Liver (tissue), 9 donors: ENCODE measurements around the gene HUS1. TPM values are rescaled to one million over a fixed set of nuclear protein-coding genes. Genes with fewer than 3 reads are reported as not detected.

Experiments used
- DNase-seq: peaks from one replicate; pipeline ENCODE4 v3.0.0-alpha.2; 2017; ENCODE audit warnings: low spot score
- H3K27ac ChIP-seq, 2 donors: one replicate each; pipeline ENCODE4 v1.7.0; 2013; ENCODE audit warnings: inconsistent platforms in 2 of 2, low read length in 2 of 2, control low read depth in 1 of 2, low read depth in 1 of 2, mild to moderate bottlenecking in 1 of 2
- H3K27me3 ChIP-seq, 4 donors: one replicate each; pipeline versions ENCODE4 v1.6.1 to v1.7.0; 2013; ENCODE audit warnings: low read length in 3 of 4, inconsistent platforms in 1 of 4, mild to moderate bottlenecking in 1 of 4, moderate library complexity in 1 of 4; ENCODE audit not compliant: control insufficient read depth in 4 of 4, insufficient read depth in 4 of 4
- H3K36me3 ChIP-seq, 4 donors: one replicate each; pipeline versions ENCODE4 v1.6.1 to v1.7.0; 2013; ENCODE audit warnings: low read length in 3 of 4, mild to moderate bottlenecking in 3 of 4, low read depth in 1 of 4, moderate library complexity in 1 of 4; ENCODE audit not compliant: control insufficient read depth in 4 of 4, insufficient read depth in 3 of 4
- H3K4me1 ChIP-seq, 4 donors: one replicate each; pipeline versions ENCODE4 v1.6.1 to v1.7.0; 2013; ENCODE audit warnings: low read length in 3 of 4, mild to moderate bottlenecking in 3 of 4, moderate library complexity in 1 of 4; ENCODE audit not compliant: control insufficient read depth in 4 of 4, insufficient read depth in 4 of 4
- H3K4me3 ChIP-seq, 3 donors: one replicate each; pipeline versions ENCODE4 v1.6.1 to v1.7.0; 2013; ENCODE audit warnings: low read length in 3 of 3, control low read depth in 1 of 3, low read depth in 1 of 3, mild to moderate bottlenecking in 1 of 3
- H3K9ac ChIP-seq, 2 donors: one replicate each; pipeline ENCODE4 v1.7.0; 2013; ENCODE audit warnings: low read length in 2 of 2, mild to moderate bottlenecking in 2 of 2, moderate library complexity in 2 of 2, control low read depth in 1 of 2, low read depth in 1 of 2
- H3K9me3 ChIP-seq, 4 donors: one replicate each; pipeline versions ENCODE4 v1.6.1 to v1.7.0; 2013; ENCODE audit warnings: low read length in 3 of 4; ENCODE audit not compliant: control insufficient read depth in 4 of 4
- ATF3 ChIP-seq: IDR thresholded peaks from 2 replicates; pipeline ENCODE4 v1.6.1; 2016; ENCODE audit warnings: antibody characterized with exemption
- CTCF ChIP-seq: fragments of 150-350 bp; IDR thresholded peaks from 2 replicates; pipeline ENCODE4 v1.5.1; 2017; ENCODE audit warnings: improper control_type of control experiment, low read depth, low read length; ENCODE audit not compliant: missing input control
- EGR1 ChIP-seq, 2 donors: IDR thresholded peaks; 2 replicates each; pipeline ENCODE4 v1.6.1; 2016 to 2018; ENCODE audit warnings: antibody characterized with exemption in 2 of 2, low read depth in 2 of 2
- FOXA1 ChIP-seq: IDR thresholded peaks from 2 replicates; pipeline ENCODE4 v1.6.1; 2016; ENCODE audit warnings: antibody characterized with exemption
- FOXA2 ChIP-seq: IDR thresholded peaks from 2 replicates; pipeline ENCODE4 v1.6.1; 2016; ENCODE audit warnings: antibody characterized with exemption
- HNF4A ChIP-seq, 2 donors: conservative IDR thresholded peaks; 2 replicates each; pipeline ENCODE4 v1.6.1; 2016; ENCODE audit warnings: antibody characterized with exemption in 2 of 2, mild to moderate bottlenecking in 2 of 2
- HNF4G ChIP-seq: IDR thresholded peaks from 2 replicates; pipeline ENCODE4 v1.6.1; 2016; ENCODE audit warnings: antibody characterized with exemption
- JUND ChIP-seq, 2 donors: IDR thresholded peaks; 2 replicates each; pipeline ENCODE4 v1.6.1; 2016; ENCODE audit warnings: antibody characterized with exemption in 2 of 2
- MAX ChIP-seq: IDR thresholded peaks from 2 replicates; pipeline ENCODE4 v1.6.1; 2016; ENCODE audit warnings: antibody characterized with exemption
- NR2F2 ChIP-seq: IDR thresholded peaks from 2 replicates; pipeline ENCODE4 v1.6.1; 2016; ENCODE audit warnings: antibody characterized with exemption
- RAD21 ChIP-seq, 2 donors: IDR thresholded peaks; 2 replicates each; pipeline ENCODE4 v1.6.1; 2016; ENCODE audit warnings: antibody characterized with exemption in 2 of 2, mild to moderate bottlenecking in 2 of 2
- RXRA ChIP-seq, 2 donors: IDR thresholded peaks; 2 replicates each; pipeline ENCODE4 v1.6.1; 2017 to 2018; ENCODE audit warnings: antibody characterized with exemption in 2 of 2, mild to moderate bottlenecking in 1 of 2
- SP1 ChIP-seq: IDR thresholded peaks from 2 replicates; pipeline ENCODE4 v1.6.1; 2018; ENCODE audit warnings: antibody characterized with exemption, mild to moderate bottlenecking
- YY1 ChIP-seq: IDR thresholded peaks from 2 replicates; pipeline ENCODE4 v1.6.1; 2016; ENCODE audit warnings: antibody characterized with exemption, mild to moderate bottlenecking
- ZBTB33 ChIP-seq: IDR thresholded peaks from 2 replicates; pipeline ENCODE4 v1.6.1; 2016; ENCODE audit warnings: antibody characterized with exemption
- WGBS: extraction: QIAGEN DNeasy Blood & Tissue Kit; methylation state at CpG from one replicate; pipeline ENCODE4 v1.1.7; 2013; 5-methylcytosine and 5-hydroxymethylcytosine counted together
- polyA plus RNA-seq, 2 donors: library from polyadenylated mRNA; stranded (reverse) in 1 of 2; unstranded in 1 of 2; fragments of 200-250 nt in 1 of 2; fragments of >200 nt in 1 of 2; fragmentation: Nextera tagmentation in 1 of 2; extraction: Ambion mirVana in 1 of 2; gene quantifications; one replicate each; pipeline versions ENCODE4 v1.2.1 to v1.2.3, GENCODE V29; 2013 to 2015
- total RNA-seq, 2 donors: library from RNA; depleted of rRNA; stranded (reverse); fragments of >200 nt; gene quantifications; one replicate each; pipeline ENCODE4 v1.2.3, GENCODE V29; 2014
- TF ChIP-seq, protein P1 (sequence below): IDR thresholded peaks from 2 replicates; pipeline ENCODE4 v1.6.1; 2016; ENCODE audit warnings: antibody characterized with exemption, mild to moderate bottlenecking
- donor health status: healthy.
- donor health status: healthy.
- donor health status: healthy.
- donor health status: healthy.
- donor health status: healthy.

The HUS1 gene
- total and polyA plus RNA-seq, 4 donors: 9.2 to 39.0 (median 18.4) TPM

- peak; percentile 68 for TF ChIP-seq CTCF
- TF ChIP-seq HNF4G: no peak
- TF ChIP-seq HNF4A (conservative IDR thresholded peaks at IDR 0.05): no peak
- TF ChIP-seq JUND (IDR thresholded peaks at IDR 0.05): no peak
- no peak for TF ChIP-seq FOXA1
- TF ChIP-seq, protein P1, sequence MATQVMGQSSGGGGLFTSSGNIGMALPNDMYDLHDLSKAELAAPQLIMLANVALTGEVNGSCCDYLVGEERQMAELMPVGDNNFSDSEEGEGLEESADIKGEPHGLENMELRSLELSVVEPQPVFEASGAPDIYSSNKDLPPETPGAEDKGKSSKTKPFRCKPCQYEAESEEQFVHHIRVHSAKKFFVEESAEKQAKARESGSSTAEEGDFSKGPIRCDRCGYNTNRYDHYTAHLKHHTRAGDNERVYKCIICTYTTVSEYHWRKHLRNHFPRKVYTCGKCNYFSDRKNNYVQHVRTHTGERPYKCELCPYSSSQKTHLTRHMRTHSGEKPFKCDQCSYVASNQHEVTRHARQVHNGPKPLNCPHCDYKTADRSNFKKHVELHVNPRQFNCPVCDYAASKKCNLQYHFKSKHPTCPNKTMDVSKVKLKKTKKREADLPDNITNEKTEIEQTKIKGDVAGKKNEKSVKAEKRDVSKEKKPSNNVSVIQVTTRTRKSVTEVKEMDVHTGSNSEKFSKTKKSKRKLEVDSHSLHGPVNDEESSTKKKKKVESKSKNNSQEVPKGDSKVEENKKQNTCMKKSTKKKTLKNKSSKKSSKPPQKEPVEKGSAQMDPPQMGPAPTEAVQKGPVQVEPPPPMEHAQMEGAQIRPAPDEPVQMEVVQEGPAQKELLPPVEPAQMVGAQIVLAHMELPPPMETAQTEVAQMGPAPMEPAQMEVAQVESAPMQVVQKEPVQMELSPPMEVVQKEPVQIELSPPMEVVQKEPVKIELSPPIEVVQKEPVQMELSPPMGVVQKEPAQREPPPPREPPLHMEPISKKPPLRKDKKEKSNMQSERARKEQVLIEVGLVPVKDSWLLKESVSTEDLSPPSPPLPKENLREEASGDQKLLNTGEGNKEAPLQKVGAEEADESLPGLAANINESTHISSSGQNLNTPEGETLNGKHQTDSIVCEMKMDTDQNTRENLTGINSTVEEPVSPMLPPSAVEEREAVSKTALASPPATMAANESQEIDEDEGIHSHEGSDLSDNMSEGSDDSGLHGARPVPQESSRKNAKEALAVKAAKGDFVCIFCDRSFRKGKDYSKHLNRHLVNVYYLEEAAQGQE: no peak
- no peak for TF ChIP-seq YY1
- TF ChIP-seq MAX: no peak
Measured at GRCh38 chr7:47968847-47969774, 10.3 kb downstream of the HUS1 start (continued).

- no peak overlapping the region for H3K9ac ChIP-seq
- H3K4me1 ChIP-seq: peaks cover 0 to 1% (median 0%) of the 10 kb centered on the region in 4 donors
- TF ChIP-seq ZBTB33 (no peak), FOXA2 (no peak), CTCF (no peak), MAX (no peak), NR2F2 (no peak), EGR1 (IDR thresholded peaks at IDR 0.05; ENCODE audit: low read depth in 2 of 2) (no peak), HNF4G (no peak), YY1 (no peak), SP1 (no peak), RXRA (IDR thresholded peaks at IDR 0.05) (no peak), HNF4A (conservative IDR thresholded peaks at IDR 0.05) (no peak), ATF3 (no peak), RAD21 (IDR thresholded peaks at IDR 0.05) (no peak), JUND (IDR thresholded peaks at IDR 0.05) (no peak)
- no peak overlapping the region for H3K27ac ChIP-seq
- 91% methylated on average over 2 of the region's 2 CpGs for WGBS
- no peak for DNase-seq
- H3K9me3 ChIP-seq: no peaks in the 10 kb centered on the region
- H3K4me3 ChIP-seq: no peak overlapping the region
- no peaks in the 10 kb centered on the region for H3K27me3 ChIP-seq
- peaks cover 15 to 55% (median 50%) of the 10 kb centered on the region in 4 donors for H3K36me3 ChIP-seq
Measured at GRCh38 chr7:47967708-47968107, 11.7 kb downstream of the HUS1 start.
